ENCODE data around the gene MATN1. TPM values are rescaled to one million over a fixed set of nuclear protein-coding genes. Genes with fewer than 3 reads are reported as not detected.
A peak's percentile ranks its signal among the peaks of the same experiment; 100 is the strongest.
"Not testable (repeated sequence)": the region's sequence is repeated elsewhere in the genome, so short reads cannot be mapped to it uniquely, and the experiment has no call there.

MATN1 gene
- total RNA-seq, 1 experiment from 2014 or later, result not detected

DNA sequence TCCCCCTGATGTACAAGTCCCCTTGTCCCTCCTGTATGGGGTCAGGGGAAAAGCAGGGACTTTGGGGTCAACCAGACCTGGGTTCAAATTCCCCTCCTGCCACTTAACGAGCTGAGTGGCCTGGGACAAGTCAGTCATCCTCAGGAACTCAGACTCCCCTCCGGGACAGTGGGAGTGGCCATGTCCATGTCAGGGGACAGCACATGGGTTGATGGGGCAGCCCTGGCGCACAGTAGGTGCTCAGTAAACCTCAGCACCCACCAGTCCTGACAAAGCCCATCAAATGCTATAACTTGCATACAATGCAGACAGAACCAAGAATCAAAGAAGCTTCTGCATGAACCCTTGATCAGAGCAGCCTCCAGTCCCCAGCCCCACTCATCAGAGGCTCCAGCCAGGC, 30.0 kb downstream of the MATN1 start:
- in situ Hi-C loops (cut with HindIII; ENCODE audit: low pct_unique_long_range_greater_than_20kb, low sequenced_read_pairs), result no loop called here
- no peak for DNase-seq (ENCODE audit: low read depth)

DNA sequence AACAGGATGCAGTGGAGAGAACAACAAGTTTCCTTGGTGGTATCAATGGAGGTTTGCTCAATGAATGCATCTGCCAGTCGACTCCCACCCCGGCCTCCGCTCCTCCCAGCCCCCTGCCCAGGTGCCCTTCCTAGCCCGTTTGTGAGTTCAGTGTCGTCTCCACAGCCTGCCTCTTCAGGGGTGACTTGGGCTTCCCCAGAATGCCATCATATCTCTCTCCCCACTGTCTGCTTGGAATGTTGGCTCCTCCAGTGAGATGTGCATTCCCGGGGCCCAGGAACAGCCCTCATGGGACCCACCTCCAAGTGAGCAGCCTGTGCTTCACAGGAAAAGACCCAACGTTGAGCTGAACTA, 30.5 kb downstream of the MATN1 start:
- in situ Hi-C loops (cut with HindIII; ENCODE audit: low pct_unique_long_range_greater_than_20kb, low sequenced_read_pairs), result no loop called here
- no peak for DNase-seq (ENCODE audit: low read depth)

DNA sequence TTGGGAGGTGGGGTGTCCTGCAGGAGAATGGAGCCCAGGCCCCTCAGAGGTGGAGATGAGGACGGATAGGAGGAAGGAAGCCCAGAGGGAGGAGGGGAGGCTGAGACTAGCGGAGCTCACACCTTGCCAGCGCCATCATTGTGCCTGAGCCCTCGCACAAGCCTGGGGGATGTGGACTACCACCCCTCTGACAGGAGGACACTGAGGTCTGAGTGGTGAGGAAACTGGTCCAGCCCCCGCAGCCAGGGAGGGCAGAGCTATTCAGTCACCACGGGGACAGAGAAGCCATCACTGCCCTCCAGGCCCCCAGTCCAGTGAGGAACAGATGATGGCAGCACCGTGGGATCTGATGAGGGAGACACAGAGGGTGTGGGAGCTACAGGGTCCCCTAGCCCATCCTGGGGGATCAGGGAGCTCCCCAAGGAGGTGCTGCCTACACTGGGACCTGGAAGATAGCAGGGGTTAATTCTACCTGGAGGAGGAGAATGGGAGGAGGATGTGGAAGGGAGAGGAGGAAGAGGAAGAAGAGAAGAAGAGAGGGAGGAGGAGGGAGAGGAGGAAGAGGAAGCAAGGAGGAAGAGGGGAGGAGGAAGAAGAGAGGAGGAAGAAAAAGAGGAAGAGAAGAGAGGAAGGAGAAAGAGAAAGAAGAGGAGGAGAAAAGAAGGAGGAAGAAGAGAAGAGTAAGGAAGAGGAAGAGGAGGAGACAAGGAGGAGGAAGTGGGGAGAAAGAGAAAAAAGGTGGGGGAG, 31.0 kb downstream of the MATN1 start:
- no peak for DNase-seq (ENCODE audit: low read depth)
- in situ Hi-C loops (cut with HindIII; ENCODE audit: low pct_unique_long_range_greater_than_20kb, low sequenced_read_pairs), result no loop called here

DNA sequence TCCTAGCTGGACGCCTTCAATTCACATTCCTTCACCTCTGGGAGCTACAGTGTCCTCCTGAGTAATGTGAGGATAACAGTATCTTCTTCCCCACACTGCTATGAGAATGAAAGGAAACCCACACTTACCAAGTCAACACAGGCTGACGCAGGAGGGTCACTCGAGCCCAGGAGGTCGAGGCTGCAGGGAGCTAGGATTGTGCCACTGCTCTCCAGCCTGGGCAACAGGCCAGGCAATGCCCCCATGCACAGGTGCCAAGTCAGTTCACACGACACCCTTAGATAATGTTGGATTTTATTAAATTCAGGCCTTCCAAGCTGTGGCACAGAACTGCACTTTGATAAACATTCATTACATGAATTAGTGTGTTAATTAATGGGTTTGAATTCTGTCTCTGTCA, 31.9 kb downstream of the MATN1 start:
- DNase-seq (ENCODE audit: low read depth), result no peak
- in situ Hi-C loops (cut with HindIII; ENCODE audit: low pct_unique_long_range_greater_than_20kb, low sequenced_read_pairs), result no loop called here

DNA sequence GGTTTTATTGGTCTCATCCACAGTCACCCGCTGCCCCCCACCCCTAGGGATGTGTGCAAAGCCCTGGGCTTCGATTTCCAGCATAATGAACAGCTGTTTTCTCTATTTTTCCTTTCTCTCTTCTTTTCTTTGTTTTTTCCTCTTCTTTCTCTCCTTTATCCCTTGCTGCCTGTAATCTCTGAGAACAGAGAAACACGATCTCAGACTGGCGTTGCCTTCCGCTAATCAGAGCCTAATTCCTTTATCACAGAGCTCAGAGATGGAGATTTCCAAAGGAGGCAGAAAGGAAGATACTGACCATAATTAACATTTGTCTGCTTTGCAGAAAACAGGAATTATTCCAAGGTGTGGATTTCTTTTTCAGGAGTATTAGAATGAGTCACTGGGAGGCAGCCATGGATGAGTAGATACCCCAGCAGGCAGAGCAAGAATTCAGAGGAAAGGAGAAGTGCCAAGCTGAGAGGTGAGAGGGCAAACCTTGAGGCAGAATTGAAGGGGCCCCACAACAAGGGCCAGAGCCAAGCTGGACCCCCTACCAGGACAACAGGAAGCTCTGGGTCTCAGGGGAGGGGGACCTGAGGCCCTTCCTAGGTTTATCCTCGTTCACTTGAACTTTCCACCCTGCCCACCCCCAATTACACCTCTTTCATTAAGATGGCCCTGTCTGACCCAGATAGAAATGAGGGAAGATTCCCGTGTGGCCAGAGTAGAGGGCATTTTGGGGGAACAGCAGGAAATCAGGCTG, 33.3 kb downstream of the MATN1 start:
- DNase-seq (ENCODE audit: low read depth), result peak; percentile 23

DNA sequence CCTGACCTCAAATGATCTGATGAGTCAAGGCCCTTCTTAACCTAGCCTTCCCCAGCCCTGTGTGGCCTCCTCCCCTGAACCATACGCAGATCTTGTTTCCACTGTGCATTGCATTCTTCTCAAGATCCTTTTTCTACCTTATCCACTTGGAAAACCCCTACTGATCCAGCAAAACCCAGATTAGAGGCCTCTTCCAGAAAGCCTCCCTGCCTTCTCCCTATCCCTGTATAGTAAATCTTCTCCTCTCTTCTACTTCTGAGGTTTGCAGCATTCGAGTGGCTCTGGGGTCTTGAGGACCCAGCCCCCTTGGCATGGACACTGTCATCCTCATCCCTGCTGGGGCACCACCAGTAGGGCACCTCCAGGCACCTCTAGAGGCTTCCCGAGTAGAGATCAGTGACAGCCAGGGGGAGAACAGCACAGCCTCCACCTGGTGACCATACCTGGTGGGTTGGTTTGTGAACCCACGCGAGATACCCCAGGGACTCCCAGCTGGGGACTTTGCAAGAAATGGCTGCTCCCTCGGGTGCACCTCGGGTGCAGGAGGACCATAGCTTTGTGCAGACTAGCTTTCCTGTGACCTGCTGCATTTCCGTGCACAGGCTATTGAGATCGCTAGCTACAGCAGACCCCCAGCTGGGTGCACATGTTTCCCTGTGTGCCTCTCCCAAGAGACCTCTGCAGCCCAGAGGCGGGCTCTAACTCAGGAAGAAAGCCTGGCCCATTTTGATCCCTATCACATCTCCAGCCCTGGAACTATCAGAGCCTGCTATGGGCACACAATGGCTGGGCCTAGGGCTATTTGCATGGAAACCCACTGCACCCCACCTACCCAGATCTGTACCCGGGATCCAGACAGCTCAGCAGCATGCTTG, 34.2 kb downstream of the MATN1 start:
- in situ Hi-C loops (cut with HindIII; ENCODE audit: low pct_unique_long_range_greater_than_20kb, low sequenced_read_pairs), result no loop called here
- no peak for DNase-seq (ENCODE audit: low read depth)

More for the DNA sequence above, 33.3 kb downstream of the MATN1 start:
- in situ Hi-C loops (cut with HindIII; ENCODE audit: low pct_unique_long_range_greater_than_20kb, low sequenced_read_pairs), result no loop called here

DNA sequence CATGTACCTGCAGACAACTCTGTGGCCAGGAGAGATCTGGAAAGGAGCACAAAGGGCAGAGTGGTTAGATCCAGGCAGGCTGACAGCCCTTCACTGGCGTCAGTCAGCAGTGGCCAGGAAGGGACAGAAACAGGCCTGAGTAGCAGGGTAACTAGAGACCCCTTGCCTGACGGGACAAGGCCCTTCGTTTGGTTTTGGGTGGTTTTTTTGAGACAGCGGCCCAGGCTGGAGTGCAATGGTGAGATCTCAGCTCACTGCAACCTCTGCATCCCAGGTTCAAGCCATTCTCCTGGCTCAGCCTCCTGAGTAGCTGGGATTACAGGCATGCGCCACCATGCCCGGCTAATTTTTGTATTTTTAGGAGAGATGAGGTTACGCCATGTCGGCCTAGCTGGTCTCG, 34.9 kb downstream of the MATN1 start:
- in situ Hi-C loops (cut with HindIII; ENCODE audit: low pct_unique_long_range_greater_than_20kb, low sequenced_read_pairs); DNase-seq (ENCODE audit: low read depth): not testable (repeated sequence)

DNA sequence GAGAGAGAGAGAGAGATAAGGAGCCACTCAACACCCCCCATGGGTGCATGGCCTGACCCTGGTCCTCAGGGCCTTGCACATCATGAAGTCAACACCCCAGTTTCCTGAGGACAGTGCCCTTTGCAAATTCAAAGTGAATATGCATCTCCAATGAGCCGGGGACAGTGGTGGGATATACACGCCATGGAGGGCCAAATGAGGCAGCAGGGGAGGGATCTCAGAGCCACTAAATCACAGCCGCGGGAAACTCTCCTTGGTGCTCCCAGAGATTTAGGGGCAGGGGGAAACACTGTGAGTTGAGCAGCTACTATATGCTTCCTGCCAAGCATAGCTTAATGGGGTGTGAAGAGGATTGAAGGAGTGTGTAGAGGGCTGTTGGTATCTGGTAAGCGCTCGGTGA, 35.5 kb downstream of the MATN1 start:
- no peak for DNase-seq (ENCODE audit: low read depth)
- in situ Hi-C loops (cut with HindIII; ENCODE audit: low pct_unique_long_range_greater_than_20kb, low sequenced_read_pairs), result no loop called here

DNA sequence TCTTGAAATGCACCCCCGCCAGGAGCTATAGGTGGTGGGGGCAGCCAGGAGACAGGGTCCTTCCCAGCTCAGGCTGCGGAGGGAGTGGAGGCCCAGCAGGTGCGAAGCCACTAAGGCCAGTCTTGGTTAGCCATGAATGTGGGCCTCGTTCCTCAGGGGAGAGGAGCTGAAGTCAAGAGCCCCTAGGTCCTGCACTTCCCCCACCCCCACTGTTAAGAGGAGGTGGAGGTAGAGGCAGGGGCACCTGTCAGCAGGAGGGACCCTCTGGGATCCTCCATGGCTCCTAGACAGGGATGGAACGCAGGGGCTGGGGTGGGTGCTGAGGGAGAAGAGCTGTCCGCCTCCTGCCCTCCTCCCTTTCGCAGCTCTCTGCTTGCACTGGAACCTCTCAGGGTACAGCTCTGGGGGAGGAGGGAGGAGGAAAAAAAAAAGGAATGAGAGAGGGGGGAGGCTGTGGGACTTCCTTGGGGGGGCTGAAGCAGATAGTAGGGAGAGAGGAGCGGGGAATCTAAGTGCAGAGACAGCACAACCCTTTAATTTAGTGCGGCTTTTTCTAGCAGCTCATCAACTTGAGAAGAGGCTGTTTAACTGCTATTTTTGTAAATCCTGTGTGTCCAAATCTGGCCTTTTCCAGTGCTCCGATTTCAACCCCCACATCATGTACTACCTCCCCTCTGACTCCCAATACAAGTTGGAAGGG, 37.0 kb downstream of the MATN1 start:
- in situ Hi-C loops (cut with HindIII; ENCODE audit: low pct_unique_long_range_greater_than_20kb, low sequenced_read_pairs), result no loop called here
- DNase-seq (ENCODE audit: low read depth), result no peak

DNA sequence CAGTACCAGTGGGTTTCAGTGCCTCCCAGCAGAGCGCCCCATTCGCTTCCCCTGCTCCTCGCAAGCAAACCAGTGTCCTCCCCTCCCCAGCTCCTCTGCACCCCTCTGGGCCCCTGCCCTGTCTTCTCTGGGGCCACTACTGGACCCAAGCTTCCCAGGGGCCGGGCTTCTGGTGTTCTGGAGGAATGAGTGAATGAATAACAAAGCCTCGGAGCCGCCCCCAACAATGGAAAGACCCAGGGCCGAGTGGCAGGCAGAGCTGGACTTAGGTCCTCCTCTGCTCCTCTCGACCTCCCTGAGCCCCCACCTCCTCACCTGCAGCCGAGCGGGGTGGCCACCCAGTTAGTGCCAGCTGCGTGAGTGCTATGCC, 37.6 kb downstream of the MATN1 start:
- in situ Hi-C loops (cut with HindIII; ENCODE audit: low pct_unique_long_range_greater_than_20kb, low sequenced_read_pairs), result no loop called here

DNA sequence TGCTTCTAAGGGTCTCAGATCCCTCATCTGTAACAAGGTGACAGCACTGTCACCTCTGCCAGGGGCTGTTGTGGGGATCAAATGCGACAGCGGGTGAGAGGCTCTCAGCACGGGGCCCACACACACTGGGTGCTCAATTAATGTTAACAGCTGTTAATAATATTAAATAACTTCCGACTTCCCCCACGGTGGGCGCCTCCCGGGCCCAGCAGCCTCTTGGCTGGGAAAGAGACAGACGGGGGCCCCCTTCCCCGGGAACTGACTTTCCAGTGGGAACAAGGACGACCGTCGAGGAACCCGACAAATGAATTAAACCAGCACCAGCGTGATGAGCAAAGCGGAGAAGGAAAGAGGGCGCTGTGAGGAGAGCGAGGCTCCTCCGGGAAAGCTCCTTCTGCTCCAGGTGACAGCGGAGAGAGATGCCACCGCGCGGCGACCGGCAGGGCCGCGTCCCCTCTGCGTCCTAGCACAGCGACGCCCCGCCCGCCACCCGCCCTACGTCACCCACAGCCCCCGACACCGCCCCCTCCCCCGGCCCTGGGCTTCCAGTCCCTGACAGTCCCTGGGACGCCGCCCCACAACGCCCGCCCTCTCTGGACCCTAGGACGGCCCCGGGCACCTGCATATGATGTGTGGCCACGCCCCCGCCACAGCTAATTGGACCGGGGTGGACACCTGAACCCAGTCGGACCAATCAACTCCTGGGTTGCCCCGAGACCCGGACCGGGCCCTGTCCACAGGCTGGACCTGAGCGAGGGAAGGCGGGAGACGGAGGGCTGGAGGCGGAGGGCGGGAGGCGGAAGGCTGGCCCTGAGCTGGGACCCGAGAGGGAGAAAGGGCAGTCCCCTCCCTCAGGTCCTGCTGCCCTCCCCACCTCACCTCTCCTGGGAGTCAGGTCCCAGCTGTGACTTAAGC, 38.2 kb downstream of the MATN1 start:
- DNase-seq (ENCODE audit: low read depth), result no peak
- in situ Hi-C loops (cut with HindIII; ENCODE audit: low pct_unique_long_range_greater_than_20kb, low sequenced_read_pairs), result no loop called here

More for the DNA sequence above, 37.6 kb downstream of the MATN1 start:
- DNase-seq (ENCODE audit: low read depth), result no peak

DNA sequence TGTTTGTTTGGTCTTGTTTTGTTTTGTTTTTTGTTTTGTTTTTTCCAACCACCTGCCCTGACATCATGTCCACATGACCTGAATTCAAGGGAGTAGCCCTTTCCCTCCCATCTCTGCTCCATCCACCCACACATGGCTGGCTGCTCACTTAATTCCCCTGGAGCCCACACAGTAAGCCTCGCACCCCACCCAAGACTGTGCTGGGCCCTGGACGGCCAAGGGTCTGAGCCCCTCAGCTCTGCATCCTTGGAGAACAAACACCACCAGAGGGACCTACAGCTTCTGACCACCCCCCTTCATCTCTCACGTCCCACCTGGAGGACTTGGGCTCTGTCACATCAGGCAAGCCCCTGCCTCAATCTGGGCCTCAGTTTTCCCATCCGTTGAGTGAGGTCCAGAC, 39.1 kb downstream of the MATN1 start:
- no peak for DNase-seq (ENCODE audit: low read depth)
- in situ Hi-C loops (cut with HindIII; ENCODE audit: low pct_unique_long_range_greater_than_20kb, low sequenced_read_pairs), result no loop called here

DNA sequence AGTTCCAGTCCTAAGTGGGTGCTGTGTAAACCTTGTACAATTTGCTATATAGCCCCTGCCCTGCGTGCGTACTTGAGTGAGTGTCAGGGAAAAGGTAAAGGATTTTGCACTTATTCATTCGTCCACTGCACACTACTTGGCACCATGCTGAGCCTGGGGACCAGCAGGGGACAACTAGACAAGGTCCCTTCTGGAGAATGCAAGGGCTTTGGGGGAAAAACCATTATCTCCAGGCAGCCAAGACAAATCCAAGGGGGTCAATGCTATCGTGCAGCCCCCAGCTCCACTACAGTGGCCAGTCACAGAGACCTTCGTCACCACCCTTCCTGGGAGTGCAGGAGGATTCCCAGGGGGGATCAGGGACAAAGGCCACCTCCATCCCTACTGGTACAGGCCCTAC, 39.7 kb downstream of the MATN1 start:
- in situ Hi-C loops (cut with HindIII; ENCODE audit: low pct_unique_long_range_greater_than_20kb, low sequenced_read_pairs), result no loop called here
- DNase-seq (ENCODE audit: low read depth), result no peak

DNA sequence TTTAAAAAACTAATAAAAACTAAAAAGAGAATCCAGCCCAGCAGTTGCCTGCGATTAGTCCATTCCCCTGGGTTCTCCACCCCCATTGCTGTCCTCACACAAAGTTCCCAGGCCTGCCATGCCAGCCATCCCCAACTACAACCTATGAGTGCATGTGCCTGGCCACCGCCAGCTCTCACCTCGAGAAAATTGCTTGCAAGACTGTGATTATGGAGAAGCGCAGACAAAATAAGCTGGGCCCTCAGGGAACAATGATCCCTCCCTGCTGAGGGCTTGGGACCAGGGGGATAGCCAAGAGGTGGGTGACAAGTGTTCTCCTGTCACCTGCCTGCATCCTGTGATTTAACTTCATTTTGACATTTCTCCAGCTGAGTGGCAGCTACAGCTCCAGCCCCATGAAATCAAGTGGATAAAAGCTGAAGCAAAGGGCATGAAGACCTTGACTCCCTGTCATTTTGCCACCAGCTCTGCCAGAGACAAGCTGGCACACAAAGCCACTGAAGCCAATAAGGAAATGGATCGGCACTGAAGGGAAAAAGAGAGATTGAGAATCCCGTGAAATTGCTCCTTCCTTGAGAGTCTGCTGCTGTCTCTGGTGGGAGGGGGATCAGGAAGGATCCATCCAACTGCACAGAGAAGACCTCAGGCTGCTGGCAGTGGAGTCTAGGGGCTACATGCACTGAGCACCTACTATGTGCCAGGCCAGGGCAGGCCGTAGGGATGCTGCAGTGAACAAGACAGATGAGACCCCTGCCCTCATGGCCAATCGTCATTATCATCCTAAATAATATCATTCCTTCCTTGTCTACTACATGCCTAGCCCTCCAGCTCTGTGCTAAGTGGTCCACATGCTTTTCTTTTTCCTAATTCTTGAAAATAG, 40.7 kb downstream of the MATN1 start:
- in situ Hi-C loops (cut with HindIII; ENCODE audit: low pct_unique_long_range_greater_than_20kb, low sequenced_read_pairs), result no loop called here
- no peak for DNase-seq (ENCODE audit: low read depth)

DNA sequence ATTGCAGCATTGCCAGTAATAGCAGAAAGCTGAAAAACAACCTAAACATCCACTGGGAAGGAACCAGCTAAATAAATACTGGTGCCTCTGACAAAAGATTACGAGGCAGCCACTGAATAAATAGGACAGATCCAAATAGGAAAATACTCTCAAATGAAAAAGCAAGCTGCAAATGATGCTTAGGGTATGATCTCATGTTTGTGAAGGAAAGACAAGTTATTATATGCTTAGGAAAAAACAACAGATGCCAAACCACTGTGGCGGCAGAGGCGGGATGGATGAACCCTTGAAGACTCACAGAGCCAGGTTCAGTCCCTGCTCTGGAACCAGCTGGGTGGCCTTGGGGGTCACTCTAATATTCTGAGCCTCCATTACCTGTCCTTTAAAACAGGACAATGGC, 41.6 kb downstream of the MATN1 start:
- DNase-seq (ENCODE audit: low read depth), result no peak
- in situ Hi-C loops (cut with HindIII; ENCODE audit: low pct_unique_long_range_greater_than_20kb, low sequenced_read_pairs), result no loop called here

DNA sequence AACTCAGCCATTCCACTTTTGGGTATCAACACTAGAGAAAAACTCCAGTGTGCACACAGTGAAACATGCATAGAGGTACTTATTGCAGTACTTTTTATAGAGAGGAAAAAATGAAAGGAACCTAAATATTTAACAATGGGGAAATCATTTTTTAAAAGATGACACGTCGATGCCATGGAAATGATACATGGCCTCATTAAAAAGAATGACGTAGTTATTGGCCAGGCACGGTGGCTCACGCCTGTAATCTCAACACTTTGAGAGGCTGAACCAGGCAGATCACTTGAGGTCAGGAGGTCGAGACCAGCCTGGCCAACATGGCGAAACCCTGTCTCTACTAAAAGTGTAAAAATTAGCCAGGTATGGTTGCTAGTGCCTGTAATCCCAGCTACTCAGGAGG, 42.5 kb downstream of the MATN1 start:
- in situ Hi-C loops (cut with HindIII; ENCODE audit: low pct_unique_long_range_greater_than_20kb, low sequenced_read_pairs), result no loop called here
- no peak for DNase-seq (ENCODE audit: low read depth)

DNA sequence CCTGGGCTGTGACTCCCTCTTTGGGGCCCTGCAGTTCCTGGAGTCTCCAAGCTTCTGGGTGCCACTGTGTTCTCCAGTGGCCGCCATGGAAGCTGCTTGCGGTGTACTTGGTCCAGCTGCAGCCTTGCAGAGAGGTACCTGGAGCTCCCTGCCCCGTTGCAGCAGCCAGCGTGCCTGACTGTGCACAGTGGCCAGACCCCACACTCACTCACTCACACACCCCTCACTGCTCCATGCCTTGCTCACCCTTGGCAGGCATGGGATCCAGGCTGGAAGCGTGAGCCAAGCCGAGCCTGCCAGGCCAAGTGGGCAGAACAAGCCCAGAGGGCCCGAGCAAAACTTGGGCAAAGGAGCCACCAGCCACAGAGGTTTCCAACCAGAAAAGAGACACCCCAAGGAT, 43.0 kb downstream of the MATN1 start:
- in situ Hi-C loops (cut with HindIII; ENCODE audit: low pct_unique_long_range_greater_than_20kb, low sequenced_read_pairs), result no loop called here
- DNase-seq (ENCODE audit: low read depth), result no peak
